WTC11 (cell line): ENCODE data around the gene TBC1D22A.

Source experiments
- ARID4B ChIP-seq: sonication (generic); formaldehyde crosslinking; IDR thresholded peaks from 2 replicates; pipeline ENCODE4 v1.8.0; 2023; ENCODE audit warnings: missing genetic modification reagents, mild to moderate bottlenecking, borderline replicate concordance
- CTCF ChIP-seq: fragments of 200-600 bp; IDR thresholded peaks from 2 replicates; pipeline ENCODE4 v1.8.0; 2022; ENCODE audit warnings: antibody characterized with exemption
- E2F4 ChIP-seq: sonication (generic); formaldehyde crosslinking; IDR thresholded peaks from 2 replicates; pipeline ENCODE4 v1.8.1; 2022; ENCODE audit warnings: low read depth, mild to moderate bottlenecking, moderate library complexity, missing genetic modification reagents, borderline replicate concordance
- ERG ChIP-seq: fragments of 250-450 bp; sonication (Bioruptor Pico); IDR thresholded peaks from 2 replicates; pipeline ENCODE4 v1.8.0; 2021; ENCODE audit warnings: mild to moderate bottlenecking
- HMGXB4 ChIP-seq: sonication (generic); formaldehyde crosslinking; IDR thresholded peaks from 2 replicates; pipeline ENCODE4 v1.8.1; 2023; ENCODE audit warnings: mild to moderate bottlenecking, moderate library complexity, missing genetic modification reagents
- MAX ChIP-seq: sonication (generic); formaldehyde crosslinking; IDR thresholded peaks from 2 replicates; pipeline ENCODE4 v1.8.0; 2022; ENCODE audit warnings: mild to moderate bottlenecking, missing genetic modification reagents
- MLX ChIP-seq: sonication (generic); formaldehyde crosslinking; IDR thresholded peaks from 2 replicates; pipeline ENCODE4 v1.8.1; 2023; ENCODE audit warnings: mild to moderate bottlenecking, missing genetic modification reagents, moderate library complexity
- SMAD4 ChIP-seq: sonication (generic); formaldehyde crosslinking; IDR thresholded peaks from 2 replicates; pipeline ENCODE4 v1.8.0; 2022; ENCODE audit warnings: mild to moderate bottlenecking, missing genetic modification reagents

GRCh38 chr22:46871826-46872225 lies 109.4 kb downstream of the TBC1D22A start:
- TF ChIP-seq MLX (CRISPR knock-in tag) (no peak), MAX (CRISPR knock-in tag) (no peak), ARID4B (CRISPR knock-in tag) (no peak), ERG (no peak), CTCF (no peak), E2F4 (CRISPR knock-in tag) (no peak), HMGXB4 (CRISPR knock-in tag) (no peak), SMAD4 (CRISPR knock-in tag) (no peak)
